Colon (tissue), 2 donors: ENCODE data around the gene PLAC8L1.

Experiments
- FAIRE-seq: peaks from 2 replicates; lab custom pipeline; 2012; peaks lifted over from hg19 to GRCh38; lab: Jason Lieb, UNC
- donor health status: control.
- donor health status: control.

The PLAC8L1 gene

GRCh38 chr5:146042628-146043279 lies 62.6 kb downstream of the PLAC8L1 start:
- no peak for FAIRE-seq

GRCh38 chr5:146041180-146041789 lies 64.1 kb downstream of the PLAC8L1 start:
- no peak for FAIRE-seq

GRCh38 chr5:146040527-146040926 lies 64.8 kb downstream of the PLAC8L1 start:
- FAIRE-seq: no peak

- FAIRE-seq: no peak
These were observed 66.0 kb downstream of the PLAC8L1 start for GRCh38 chr5:146039420-146039819.

- FAIRE-seq: no peak
These were observed 70.8 kb downstream of the PLAC8L1 start for GRCh38 chr5:146034605-146035004.
